SKM-1 treated with dmso at 0.1 percent for 144 hours (cell line): ENCODE results near the gene LRCH1.

Experiments
- DNase-seq: peaks from one replicate; lab custom pipeline; 2025; ENCODE audit not compliant: unreplicated experiment; lab: John Stamatoyannopoulos, UW

The LRCH1 gene

GRCh38 chr13:46663206-46664037, 110.5 kb downstream of the LRCH1 start:
- no peak for DNase-seq

DNA sequence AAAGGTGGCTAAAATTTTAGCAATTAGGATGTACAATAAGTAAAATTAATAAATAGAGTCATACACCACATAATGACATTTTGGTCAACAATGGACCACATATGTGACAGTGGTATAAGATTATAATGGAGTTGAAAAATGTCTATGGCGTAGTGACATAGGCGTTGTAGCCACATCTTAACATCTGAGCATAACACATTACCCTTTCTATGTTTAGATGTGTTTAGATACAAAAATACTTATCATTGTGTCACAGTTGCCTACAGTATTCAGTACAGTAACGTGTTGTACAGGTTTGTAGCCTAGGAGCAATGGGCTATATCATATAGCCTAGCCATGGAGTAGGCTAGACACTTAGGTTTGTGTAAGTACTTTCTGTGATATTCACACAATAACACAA, 111.2 kb downstream of the LRCH1 start:
- DNase-seq, result no peak

DNA sequence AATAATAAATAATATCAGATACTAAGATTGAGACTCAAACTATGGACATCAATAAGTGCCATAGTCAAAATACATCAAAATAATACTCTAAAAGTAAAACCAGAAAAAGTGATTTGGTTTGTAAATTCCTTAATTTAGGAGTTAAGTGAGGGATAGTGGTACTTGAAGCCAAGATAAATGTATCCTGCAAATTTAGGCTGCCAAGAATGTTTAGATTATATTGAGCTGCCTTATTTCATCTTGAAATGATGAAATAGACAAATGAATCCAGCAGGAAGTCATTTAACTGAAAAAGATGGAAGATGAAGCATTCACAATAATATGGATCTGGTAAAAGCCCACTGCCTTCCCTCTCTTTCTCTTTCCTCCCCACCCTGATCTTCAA, 112.3 kb downstream of the LRCH1 start:
- DNase-seq, result no peak

DNA sequence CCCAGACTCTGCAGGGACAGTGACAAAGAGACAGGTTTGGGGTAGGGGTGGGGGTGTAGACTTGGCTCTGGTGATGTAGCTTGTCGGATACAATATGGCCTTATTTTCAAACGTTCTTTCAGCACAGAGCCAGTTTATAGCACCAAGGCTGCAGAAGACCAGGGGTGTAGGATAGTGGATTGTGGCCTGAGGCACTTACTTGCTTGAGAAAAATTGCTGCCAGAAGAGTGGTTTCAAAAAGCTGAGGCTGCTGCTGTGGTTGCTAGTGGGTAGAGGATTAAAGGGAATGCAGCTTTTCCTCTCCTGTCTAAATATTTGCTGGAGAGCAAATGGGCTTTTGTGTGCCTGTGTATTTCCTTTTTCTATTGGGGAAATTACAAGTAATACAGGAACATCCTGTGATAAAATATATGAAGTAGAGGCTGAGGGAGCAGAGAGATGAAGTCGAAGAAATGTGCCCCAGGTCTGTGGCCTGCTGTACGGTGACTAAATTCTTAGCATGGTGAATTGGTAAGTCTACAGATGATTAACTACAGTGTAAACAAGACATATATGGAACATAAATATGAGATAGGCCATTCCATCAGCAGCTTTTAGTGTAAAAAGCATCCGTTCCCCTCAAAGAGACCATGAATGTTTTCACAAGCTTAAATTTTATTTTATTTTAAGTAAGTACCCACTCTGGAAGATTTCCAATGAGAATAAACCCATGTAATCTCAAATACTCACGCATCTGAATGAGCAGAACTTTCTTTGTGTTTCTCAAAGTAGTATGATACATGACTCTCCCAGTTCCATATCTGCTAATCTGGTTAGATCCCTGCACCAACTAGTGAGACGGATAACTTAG, 112.9 kb downstream of the LRCH1 start:
- DNase-seq, result no peak

GRCh38 chr13:46666727-46667456, 113.9 kb downstream of the LRCH1 start:
- DNase-seq, result no peak

DNA sequence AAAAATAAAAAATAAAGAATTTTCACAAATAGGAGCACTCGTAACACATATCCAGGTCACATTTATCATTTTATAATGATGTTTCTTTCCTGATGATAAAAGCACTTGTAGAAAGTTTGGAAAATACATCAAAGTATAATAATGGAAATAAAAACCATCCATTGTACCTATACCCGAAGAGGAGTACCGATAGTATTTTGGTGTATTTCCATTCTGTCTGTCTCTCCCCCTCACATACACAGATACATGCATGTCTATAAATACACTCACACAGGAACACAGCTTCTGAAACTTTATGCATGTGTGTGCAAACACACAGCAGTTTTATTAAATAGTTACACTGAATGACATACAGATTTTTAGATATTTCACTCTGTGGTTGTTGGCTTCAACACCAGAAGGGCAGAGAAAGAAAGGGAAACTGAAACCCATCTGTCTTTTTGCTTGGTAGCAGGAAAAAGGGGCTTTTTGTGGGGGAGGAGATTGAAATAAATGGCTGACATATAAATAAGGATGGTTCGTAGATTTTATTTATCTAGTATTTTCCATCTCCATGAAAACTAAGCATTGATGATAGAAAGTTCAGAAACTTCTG, 114.8 kb downstream of the LRCH1 start:
- DNase-seq, result no peak

- DNase-seq, result no peak
These were observed 115.3 kb downstream of the LRCH1 start for GRCh38 chr13:46668302-46668720.

DNA sequence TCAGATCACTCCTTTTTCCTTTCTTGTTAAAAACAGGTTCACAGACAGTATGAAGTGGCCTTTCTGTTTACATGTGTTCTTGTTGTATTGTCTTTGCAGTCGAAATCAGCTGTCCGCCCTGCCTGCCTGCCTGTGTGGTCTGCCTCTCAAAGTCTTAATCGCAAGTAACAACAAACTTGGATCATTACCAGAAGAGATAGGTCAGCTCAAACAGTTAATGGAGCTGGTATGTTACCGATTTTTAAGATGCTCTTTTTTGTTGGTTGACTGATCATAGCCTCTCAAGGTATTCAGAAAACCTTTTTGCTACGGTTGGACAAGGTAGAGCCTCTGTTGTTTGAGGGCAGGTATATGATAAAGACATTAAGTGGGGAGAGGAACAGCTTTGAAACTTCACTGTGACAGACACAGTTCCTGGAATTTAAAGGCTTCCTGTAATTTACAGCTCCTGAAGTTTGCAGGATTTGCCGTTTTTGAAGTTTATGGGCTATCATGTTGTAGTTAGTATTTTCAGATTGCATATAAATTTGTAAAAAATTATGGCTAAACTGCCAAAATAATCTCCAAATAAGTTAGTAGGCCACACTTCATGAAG, 116.1 kb downstream of the LRCH1 start:
- DNase-seq, result no peak

DNA sequence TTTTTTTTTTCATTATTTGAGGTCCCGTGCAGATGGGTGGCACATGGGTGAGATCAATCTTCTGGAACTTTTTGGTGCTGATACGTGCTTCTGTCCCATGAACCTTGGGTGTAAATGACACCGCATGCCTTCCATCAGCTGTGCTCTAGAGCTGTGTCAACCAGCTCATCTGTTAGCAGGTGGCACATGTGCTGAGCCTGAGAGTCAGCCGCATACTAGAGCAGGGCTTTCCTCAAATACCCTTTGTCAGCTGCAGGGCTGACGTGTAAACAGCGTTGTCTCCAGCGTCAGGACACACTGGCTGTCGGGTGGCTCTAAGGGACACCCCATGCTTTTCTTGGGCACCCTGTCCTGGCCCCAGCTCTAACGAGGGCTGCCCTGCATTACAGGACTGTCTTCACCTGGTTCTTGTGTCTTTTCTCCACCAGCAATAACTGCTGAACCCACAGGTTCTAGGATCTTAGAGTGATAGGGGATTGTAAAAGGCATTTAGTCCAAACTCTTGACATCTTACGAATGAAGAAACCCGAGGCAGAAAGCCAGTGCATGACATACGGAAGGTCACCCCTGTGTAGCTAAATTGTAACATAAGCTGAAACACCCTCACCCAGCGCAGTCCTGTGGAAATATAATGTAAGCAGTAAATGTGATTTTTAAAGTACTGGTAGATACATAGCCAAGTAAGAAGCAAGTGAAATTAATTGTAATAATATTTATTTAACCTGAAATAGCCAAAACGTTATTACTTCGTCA, 119.5 kb downstream of the LRCH1 start:
- DNase-seq, result no peak

DNA sequence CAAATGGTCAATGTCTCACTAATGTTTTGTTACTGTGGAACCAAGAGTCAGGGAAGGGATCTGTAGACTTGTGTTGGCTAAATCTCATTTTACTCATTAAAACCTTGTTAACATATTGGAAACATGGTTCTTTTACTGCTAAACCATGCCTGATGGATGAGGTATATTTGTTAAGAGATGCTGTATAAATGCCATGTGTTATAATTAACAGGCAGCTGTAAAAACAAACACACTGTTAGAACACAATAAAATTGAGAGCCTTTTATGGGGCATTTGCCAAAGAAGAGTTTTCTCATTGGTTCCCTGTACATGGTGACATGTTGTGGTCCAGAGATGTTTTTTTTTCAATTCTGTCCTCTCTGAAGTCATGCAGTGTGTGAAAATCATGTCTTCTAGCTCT, 122.0 kb downstream of the LRCH1 start:
- DNase-seq, result no peak

- no peak for DNase-seq
These were observed 123.4 kb downstream of the LRCH1 start for GRCh38 chr13:46676378-46676725.

DNA sequence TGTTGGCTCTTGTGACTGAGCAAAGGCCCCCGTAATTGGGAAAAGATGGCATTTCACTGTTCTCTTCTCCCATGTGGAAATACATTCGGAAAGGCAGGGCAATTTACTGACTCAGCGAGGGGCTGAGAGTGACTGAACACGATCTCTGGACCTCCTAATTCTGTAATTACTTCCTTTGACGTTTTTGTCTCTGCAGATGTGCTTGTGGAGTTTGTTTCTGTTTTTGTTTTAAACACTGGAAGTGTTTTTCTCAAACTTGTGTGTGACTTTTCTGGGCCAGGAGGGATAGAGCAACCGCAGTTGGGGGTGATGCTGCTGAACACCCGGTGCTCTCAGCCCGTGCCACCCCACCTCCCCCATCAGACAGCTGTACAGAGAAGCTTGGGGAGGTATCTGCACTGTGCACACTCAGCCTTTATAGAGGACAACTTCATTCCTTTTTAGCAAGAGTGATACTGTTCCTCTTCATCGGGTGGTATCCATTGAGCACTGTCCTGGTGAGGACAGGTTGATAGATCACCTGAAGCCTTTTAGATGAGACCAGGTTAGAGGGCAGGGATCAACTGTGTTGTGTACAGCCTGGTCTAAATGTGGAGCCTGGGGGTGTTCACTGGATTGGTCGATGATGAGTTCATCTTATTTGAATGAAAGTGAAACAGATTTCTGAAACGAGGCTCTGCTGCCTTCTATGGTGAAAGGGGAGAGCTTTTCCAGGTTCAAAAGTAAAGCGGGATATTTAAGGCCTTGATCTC, 126.6 kb downstream of the LRCH1 start:
- DNase-seq, result no peak

- DNase-seq, result no peak
These were observed 129.0 kb downstream of the LRCH1 start for GRCh38 chr13:46682015-46682414.

DNA sequence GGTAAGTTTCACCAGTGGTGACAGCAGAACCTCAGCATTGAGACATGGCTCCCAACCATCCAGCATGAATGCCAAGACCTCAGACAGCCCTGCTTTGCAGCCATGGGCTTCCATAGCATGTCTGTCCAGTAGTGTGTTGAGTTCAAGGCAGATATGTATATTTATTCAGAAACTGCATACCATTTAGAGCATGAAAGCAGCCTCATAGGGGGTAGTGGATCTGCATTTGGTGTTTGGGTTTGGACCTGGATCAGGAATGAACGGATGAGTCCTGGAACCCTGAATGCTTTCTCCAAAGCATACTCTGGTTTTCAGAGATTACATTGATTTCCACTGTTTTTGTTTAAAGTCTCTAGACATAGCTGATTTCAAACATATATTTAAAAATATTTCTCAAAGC, 129.7 kb downstream of the LRCH1 start:
- no peak for DNase-seq

GRCh38 chr13:46683676-46684260, 130.8 kb downstream of the LRCH1 start:
- DNase-seq, result no peak

GRCh38 chr13:46684287-46685001, 131.5 kb downstream of the LRCH1 start:
- DNase-seq, result no peak

GRCh38 chr13:46685006-46685730, 132.2 kb downstream of the LRCH1 start:
- no peak for DNase-seq

DNA sequence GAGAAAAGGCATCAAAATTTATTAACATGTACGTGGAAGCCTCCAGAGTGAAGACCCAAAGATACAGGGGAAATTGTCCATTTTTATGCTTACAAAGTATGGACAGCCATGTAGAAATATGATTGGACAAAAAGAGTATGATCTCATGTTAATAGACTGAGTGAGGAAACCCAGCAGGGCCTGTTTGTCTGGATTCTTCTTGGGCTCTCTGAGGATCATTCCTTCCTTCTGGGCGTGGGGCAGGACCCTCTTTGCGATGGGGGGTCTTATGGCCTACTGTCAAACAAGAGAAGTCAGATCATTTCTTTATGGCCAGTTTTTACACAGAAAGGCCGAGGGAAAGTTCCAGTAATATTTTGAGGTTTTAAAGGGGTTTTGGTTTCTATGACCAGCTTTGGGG, 133.2 kb downstream of the LRCH1 start:
- no peak for DNase-seq
